T1000 (cell line): ENCODE measurements around the gene GREM2.

Experiments used
- DNase-seq: peaks from one replicate; lab custom pipeline; 2025; ENCODE audit warnings: mixed read lengths; lab: John Stamatoyannopoulos, UW

GREM2 gene

GRCh38 chr1:240559781-240560180, 52.2 kb downstream of the GREM2 start:
- no peak for DNase-seq

GRCh38 chr1:240555524-240555923, 56.4 kb downstream of the GREM2 start:
- DNase-seq = no peak

DNA sequence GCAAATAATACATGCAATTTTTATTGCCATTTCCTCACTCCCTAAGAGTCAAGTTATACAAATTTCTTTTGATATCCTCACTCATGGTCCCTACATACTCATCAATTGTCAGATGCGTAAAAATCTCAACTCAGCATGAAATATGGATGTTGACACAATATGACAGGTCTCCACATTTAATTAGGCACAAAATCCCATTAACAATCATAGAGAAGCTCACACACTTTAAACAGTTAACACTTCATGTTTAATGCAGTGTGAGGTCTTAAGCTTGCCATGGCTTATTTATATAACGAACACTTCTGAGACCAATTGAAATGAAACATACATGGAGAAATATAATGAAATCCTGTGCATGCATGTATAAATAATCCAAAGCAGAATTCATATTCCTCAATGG, 58.6 kb downstream of the GREM2 start:
- no peak for DNase-seq

DNA sequence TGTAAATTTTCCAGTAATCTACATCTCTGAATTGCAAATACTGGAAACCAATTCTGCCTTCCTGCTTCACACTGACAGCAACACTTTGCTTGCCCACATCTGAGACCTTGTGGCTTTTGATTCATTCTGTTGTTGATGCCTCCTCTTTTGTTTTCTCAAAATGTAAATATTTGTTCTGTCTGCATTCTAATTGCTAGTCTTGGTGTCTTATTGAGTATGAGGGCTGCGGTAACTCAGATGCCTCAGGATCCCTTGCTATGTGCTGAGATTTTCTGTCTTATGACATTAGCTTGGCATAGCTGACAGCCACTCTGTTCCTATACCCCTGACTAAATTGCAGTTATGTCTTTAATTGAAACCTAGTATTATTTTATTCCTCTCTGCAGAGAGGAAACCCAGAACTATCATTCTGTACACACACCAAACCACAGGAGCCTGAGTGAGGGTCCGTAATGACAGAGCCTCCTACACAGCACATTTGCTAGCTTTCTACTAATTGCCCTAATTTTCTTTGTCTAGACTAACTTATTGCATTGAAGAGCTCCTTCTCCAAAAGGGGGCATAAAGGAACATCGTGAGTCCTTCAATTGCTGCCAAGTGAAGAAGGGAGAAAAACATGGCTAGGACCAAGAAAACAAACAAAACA, 72.1 kb downstream of the GREM2 start:
- no peak for DNase-seq

- no peak for DNase-seq
These were observed 73.1 kb downstream of the GREM2 start for GRCh38 chr1:240538776-240539430.

DNA sequence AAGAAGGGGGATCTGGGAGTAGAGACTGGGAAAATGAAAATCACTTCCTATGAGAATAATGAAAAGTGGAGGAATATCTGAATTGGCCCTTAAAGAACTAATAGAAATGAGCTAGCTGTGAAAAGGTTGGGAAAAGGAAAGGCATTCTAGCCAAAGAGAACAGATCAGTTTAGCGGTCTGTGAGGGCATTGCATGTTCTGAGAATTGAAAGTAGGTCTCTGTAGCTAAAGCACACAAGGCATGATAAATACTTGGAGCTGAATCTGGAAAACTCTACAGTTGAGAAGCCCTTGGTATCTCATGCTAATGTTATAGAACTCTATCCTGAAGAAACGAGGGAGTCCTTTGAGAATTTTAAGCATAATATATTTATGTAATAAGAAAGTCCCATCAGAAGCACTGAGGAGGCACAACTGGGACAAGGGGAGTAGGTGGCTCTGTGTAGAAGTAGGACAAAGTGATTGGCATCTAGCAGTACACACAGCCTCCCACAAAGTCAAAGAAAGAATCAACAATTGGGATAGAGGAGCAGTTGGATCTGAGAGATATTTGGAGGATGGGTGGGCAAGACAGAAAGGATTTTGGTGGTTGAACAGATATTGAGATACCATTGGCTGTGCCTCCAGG, 78.7 kb downstream of the GREM2 start:
- no peak for DNase-seq

DNA sequence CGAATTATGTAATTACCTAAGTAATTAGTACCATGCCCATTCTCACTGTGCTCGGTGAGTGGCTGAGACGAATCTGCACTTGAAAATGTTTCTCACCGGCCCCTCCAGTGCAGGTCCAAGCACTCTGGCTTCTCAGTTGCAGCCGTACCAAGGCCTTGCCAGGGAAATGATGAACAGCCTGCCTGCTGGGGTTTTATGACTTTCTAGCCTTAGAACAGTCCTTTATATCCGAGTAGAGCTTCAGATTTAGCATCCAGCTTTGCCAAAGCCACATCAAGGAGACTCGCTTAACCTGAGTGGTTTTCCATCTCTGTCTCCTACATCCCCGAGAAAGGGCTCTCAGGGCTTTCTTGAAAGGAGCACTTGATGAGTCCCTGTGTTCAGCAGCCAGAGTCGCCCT, 83.4 kb downstream of the GREM2 start:
- no peak for DNase-seq

- DNase-seq = no peak
These were observed 84.9 kb downstream of the GREM2 start for GRCh38 chr1:240527086-240527485.

DNA sequence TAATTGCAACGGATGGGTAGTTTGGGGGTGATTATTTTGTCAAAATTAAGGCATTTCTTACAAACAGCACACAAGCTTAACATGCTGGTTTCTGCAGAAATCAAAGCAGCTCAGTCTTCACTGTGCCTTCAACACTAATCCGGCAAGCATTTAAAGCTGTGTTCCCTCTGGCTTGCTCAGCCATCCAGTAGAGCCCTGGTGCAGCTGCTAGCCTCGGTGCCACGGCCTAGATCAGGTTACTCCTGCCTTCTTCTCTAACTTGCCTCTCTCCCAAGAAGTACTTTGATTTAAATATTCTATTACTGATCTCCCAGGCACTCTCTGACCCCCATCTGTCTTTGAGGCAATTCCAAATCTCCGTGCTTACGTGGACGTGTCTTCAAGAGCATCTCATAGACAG, 85.6 kb downstream of the GREM2 start:
- no peak for DNase-seq

DNA sequence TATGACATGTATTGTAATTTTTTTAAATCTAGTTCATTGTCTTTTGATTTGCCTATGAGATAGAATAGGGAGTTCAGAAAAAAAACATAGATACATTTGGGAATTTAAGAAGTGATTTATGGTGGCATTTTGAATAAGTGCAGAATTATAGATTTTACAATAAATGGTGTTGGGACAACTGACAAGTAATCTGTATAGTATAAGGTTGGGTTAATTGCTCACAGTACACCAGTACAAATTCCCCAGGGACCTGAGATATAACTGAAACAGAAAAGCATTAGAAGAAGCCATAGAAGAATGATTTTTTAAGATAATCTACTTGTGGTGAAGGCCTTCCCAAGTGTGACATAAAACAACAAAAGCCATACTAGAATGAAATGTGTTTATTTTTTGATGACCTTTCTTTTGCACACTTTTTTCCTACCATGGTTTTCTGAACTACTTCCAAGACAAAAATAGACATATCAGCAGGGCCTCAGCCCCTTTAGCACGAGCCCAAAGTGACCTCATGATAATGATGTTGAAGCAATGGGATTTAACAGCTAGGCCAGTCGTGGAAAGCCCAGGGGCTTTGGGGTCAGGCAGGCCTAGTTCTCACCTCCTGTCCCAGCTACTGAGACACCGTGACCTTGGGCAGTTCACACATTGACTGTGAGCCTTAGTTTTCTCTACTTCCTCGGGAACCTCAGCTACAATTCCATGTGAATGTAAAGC, 87.4 kb downstream of the GREM2 start:
- no peak for DNase-seq

DNA sequence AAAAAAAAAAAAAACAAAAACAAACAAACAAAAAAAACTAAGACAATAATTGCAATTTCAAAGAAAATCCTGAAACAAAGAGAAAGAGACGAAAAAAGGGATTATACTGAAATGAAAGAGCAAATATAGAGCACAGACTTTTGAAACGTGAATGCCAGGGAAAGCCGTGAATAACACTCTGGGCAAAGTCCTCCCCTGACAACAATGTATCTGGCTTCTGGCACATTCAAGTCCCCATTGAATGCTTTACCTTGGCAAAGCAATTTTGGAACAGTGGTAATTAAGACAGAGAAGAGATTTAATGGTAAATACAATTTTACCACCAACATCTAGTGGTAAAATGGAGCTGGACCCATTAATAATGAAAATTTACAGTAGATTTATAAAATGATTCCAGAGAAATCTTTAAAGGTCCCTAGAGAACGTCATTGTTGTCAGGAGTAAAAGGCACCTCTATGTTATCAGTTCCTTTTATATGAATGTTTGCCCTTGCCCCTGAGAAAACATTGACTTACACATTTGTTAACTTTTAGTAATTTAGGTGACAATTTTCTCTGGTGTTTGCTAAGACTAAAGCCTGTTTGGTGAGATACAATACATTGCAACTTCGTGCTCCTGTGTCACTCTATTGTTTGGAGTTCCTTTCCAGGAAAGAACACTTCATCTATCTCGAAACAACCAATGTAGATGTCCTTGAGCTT, 89.7 kb downstream of the GREM2 start:
- DNase-seq = no peak

GRCh38 chr1:240517891-240518290, 94.1 kb downstream of the GREM2 start:
- no peak for DNase-seq

GRCh38 chr1:240516069-240516468, 95.9 kb downstream of the GREM2 start:
- no peak for DNase-seq

- peak; percentile 21 for DNase-seq
These were observed 96.5 kb downstream of the GREM2 start for GRCh38 chr1:240515505-240515904.

GRCh38 chr1:240511789-240512188, 100.2 kb downstream of the GREM2 start:
- DNase-seq = no peak

DNA sequence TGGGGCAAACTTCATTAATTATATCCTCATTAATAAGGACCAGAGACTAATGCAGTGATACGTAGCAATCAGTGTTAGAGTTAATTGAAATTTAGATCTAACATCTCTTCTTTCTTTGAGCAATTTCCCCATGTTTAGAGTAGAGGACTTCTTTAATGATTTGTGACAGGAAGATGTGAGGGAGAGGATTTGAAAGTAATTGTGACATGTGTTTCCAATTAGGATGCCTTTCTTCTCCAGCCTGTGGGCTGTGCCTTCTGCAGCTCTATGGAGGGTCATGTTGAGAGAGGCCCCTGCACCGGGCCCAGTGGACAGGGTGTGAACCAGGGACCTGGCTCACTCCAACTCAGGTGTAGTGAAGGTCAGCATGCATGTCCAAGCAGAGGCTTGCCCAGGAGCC, 103.0 kb downstream of the GREM2 start:
- no peak for DNase-seq

- no peak for DNase-seq
These were observed 103.8 kb downstream of the GREM2 start for GRCh38 chr1:240508201-240508600.

- no peak for DNase-seq
These were observed 105.8 kb downstream of the GREM2 start for GRCh38 chr1:240506176-240506575.

DNA sequence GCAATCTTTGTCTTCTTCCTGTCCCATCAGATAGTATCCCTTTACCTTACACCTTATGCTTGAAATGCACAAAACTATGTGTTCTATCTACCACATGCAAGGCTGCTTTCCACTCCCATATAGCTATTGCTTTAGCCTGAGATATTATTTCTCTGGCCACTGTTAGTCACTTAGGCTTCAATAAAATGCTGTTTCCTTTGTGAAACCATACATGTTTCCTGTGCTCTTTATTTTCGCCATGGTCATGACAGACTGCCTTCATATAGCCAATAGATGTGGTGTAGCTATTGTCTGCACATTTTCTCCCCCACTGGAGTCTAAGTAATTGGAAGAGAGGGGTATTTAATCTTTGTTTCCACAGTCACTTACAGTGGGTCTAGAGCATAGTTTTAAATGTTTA, 108.4 kb downstream of the GREM2 start:
- DNase-seq = no peak

- no peak for DNase-seq
These were observed 108.9 kb downstream of the GREM2 start for GRCh38 chr1:240503036-240503435.

DNA sequence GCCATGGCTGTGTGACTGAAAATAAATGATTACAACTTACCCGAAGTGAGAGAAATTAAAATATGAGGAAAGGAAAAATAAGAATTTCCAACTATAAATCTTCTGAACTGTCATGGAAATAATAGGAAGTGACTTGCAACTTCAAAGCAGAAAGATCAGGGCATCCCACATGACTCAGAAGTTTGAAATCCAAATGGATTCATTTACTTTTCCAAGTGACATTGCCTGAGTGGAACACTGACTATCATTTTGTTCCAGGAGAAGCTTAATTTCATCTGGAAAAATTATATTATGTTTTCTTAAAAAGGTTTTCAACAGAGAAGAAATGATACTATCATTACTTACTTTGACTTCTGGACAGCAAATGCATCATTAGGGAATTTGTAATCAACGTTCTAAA, 110.8 kb downstream of the GREM2 start:
- DNase-seq = no peak

- no peak for DNase-seq
These were observed 111.3 kb downstream of the GREM2 start for GRCh38 chr1:240500647-240501046.
